ENCODE measurements around the gene AFAP1.

DNA sequence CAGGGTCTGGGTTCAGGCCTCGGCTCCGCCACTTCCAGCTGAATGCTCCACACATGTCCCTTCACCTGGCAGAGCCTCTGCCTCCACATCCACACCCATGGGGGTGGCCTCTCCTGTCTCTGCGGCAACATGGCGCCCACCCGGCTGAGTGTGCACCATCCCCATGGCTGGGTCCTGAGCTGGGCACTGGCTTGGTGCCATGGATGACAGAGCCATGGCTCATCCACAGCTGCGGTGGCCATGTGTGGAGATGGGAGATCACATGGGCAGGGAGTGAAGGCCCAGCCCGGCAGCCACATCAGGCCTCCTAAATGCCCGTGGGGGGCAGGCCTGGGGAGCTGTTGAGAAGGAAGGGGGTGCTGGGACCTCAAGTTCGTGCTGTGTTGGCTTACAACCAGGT lies 213.7 kb downstream of the AFAP1 start:
- no peak for TF ChIP-seq CTCF (IDR thresholded peaks at IDR 0.05; ENCODE audit: insufficient read depth, low read depth, low read length)
- no peak for TF ChIP-seq EZH2 (IDR thresholded peaks at IDR 0.05; ENCODE audit: insufficient read depth, low read length)

All from astrocyte (in vitro differentiated cells and primary cell).